ENCODE data around the gene ANHX. TPM values are rescaled to one million over a fixed set of nuclear protein-coding genes. Genes with fewer than 3 reads are reported as not detected.

ANHX gene
- total RNA-seq, 1 experiment from 2014 or later: not detected

GRCh38 chr12:133202493-133203343 is 33.0 kb downstream of the ANHX start:
- TF ChIP-seq CTCF (conservative IDR thresholded peaks at IDR 0.05; ENCODE audit: low read depth, low read length) (no peak), EZH2 (IDR thresholded peaks at IDR 0.05; ENCODE audit: low read length, unreplicated experiment) (no peak), EZH2phosphoT487 (IDR thresholded peaks at IDR 0.05; ENCODE audit: borderline replicate concordance, low read length) (no peak)
- intact Hi-C loops (cut with micrococcal nuclease): no loop called here
- H2AFZ ChIP-seq (ENCODE audit: low read length): no peak overlapping the region
- H3F3A ChIP-seq (ENCODE audit: low read length, unreplicated experiment): no peaks in the 10 kb centered on the region
- DNase-seq (no peak), ATAC-seq (no peak)
- H3K9ac ChIP-seq (ENCODE audit: low read length): no peak overlapping the region
- POLR2A ChIA-PET (ENCODE audit: unreplicated experiment): no interaction called here
- no TSS peak for BruUV-seq (replicated peaks)
- no peak overlapping the region for H3K4me3 ChIP-seq (ENCODE audit: low read length)
- no peaks in the 10 kb centered on the region for H3K36me3 ChIP-seq (ENCODE audit: low read depth, low read length)
- no peaks in the 10 kb centered on the region for H3K79me2 ChIP-seq (ENCODE audit: low read length)
- H3K4me2 ChIP-seq (ENCODE audit: low read length): no peak overlapping the region
- H3K27ac ChIP-seq (ENCODE audit: low read length): no peak overlapping the region
- no peaks in the 10 kb centered on the region for H3K9me3 ChIP-seq (ENCODE audit: low read length)
- H4K20me1 ChIP-seq (ENCODE audit: low read length): no peaks in the 10 kb centered on the region
- CTCF ChIA-PET: no interaction called here
- H3K27me3 ChIP-seq (ENCODE audit: low read length): no peaks in the 10 kb centered on the region
- H3K4me1 ChIP-seq (ENCODE audit: insufficient read depth, low read length): no peaks in the 10 kb centered on the region
- H3K9me2 ChIP-seq (replicated peaks; ENCODE audit: low read length): no peaks in the 10 kb centered on the region

GRCh38 chr12:133201888-133202287 is 33.8 kb downstream of the ANHX start:
- ATAC-seq (no peak), DNase-seq (no peak)
- Histone ChIP-seq H3K27me3 (ENCODE audit: low read length) (no peaks in the 10 kb centered on the region), H2AFZ (ENCODE audit: low read length) (no peak overlapping the region), H3K4me2 (ENCODE audit: low read length) (no peak overlapping the region), H3K36me3 (ENCODE audit: low read depth, low read length) (no peaks in the 10 kb centered on the region), H3K9me3 (ENCODE audit: low read length) (no peaks in the 10 kb centered on the region), H3K4me3 (ENCODE audit: low read length) (no peak overlapping the region), H3K79me2 (ENCODE audit: low read length) (no peaks in the 10 kb centered on the region), H4K20me1 (ENCODE audit: low read length) (no peaks in the 10 kb centered on the region), H3K9me2 (replicated peaks; ENCODE audit: low read length) (no peaks in the 10 kb centered on the region), H3K4me1 (ENCODE audit: insufficient read depth, low read length) (no peaks in the 10 kb centered on the region), H3K9ac (ENCODE audit: low read length) (no peak overlapping the region), H3F3A (ENCODE audit: low read length, unreplicated experiment) (no peaks in the 10 kb centered on the region), H3K27ac (ENCODE audit: low read length) (no peak overlapping the region)
- BruUV-seq (replicated peaks): no TSS peak
- POLR2A ChIA-PET (ENCODE audit: unreplicated experiment): no interaction called here
- CTCF ChIA-PET: no interaction called here
- TF ChIP-seq EZH2phosphoT487 (IDR thresholded peaks at IDR 0.05; ENCODE audit: borderline replicate concordance, low read length) (no peak), CTCF (conservative IDR thresholded peaks at IDR 0.05; ENCODE audit: low read depth, low read length) (no peak), EZH2 (IDR thresholded peaks at IDR 0.05; ENCODE audit: low read length, unreplicated experiment) (no peak)
- intact Hi-C loops (cut with micrococcal nuclease): no loop called here

- intact Hi-C loops (cut with micrococcal nuclease): no loop called here
- Histone ChIP-seq H3K27ac (ENCODE audit: low read length) (no peak overlapping the region), H3K4me3 (ENCODE audit: low read length) (no peak overlapping the region), H3K27me3 (ENCODE audit: low read length) (no peaks in the 10 kb centered on the region), H3K4me1 (ENCODE audit: insufficient read depth, low read length) (no peaks in the 10 kb centered on the region), H2AFZ (ENCODE audit: low read length) (no peak overlapping the region), H3K4me2 (ENCODE audit: low read length) (no peak overlapping the region), H3F3A (ENCODE audit: low read length, unreplicated experiment) (no peaks in the 10 kb centered on the region), H3K36me3 (ENCODE audit: low read depth, low read length) (no peaks in the 10 kb centered on the region), H3K9ac (ENCODE audit: low read length) (no peak overlapping the region), H3K9me2 (replicated peaks; ENCODE audit: low read length) (no peaks in the 10 kb centered on the region), H3K79me2 (ENCODE audit: low read length) (no peaks in the 10 kb centered on the region), H4K20me1 (ENCODE audit: low read length) (no peaks in the 10 kb centered on the region), H3K9me3 (ENCODE audit: low read length) (no peaks in the 10 kb centered on the region)
- ChIA-PET POLR2A (ENCODE audit: unreplicated experiment) (no interaction called here), CTCF (no interaction called here)
- ATAC-seq (no peak), DNase-seq (no peak)
- BruUV-seq (replicated peaks): no TSS peak
- no peak for TF ChIP-seq EZH2phosphoT487 (IDR thresholded peaks at IDR 0.05; ENCODE audit: borderline replicate concordance, low read length)
Observed at GRCh38 chr12:133192847-133193246, 42.8 kb downstream of the ANHX start.
